Fibroblast of skin of back (primary cell): Measurements from ENCODE around the gene CDKN2B-AS1.
"Not testable (repeated sequence)": the region's sequence is repeated elsewhere in the genome, so short reads cannot be mapped to it uniquely, and the experiment has no call there.

Source experiments
- DNase-seq: peaks from one replicate; pipeline ENCODE4 v3.0.0-alpha.2; 2013

The CDKN2B-AS1 gene

DNA sequence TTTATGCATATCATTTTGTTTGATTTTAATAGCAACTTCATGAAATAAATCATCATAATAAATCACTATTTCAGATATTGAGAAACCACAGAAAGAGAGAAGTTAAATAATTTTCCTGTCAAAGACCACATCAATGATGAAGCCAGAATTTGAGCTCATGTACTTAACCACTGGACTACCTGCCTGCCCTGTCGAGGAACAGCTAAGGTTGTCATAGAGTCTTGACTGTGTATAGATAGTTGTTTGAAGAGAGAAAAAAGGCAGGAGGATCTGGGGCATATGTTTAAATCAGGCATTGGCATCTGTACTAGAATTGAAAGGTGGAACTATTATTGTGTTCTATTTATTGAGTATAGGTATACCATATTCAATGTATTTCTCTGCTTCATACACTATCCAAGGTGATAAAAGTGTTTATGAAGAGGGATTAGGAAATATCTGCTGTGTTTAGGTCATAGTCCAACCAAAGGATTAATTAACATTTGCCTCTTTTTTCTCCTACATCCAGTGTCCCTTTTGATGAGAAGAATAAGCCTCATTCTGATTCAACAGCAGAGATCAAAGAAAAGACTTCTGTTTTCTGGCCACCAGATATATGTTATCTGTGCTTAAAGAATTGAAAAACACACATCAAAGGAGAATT lies 51.8 kb downstream of the CDKN2B-AS1 start:
- DNase-seq, result no peak

- DNase-seq, result no peak
Observed at GRCh38 chr9:22047596-22047995, 53.0 kb downstream of the CDKN2B-AS1 start.

- DNase-seq, result no peak
Observed at GRCh38 chr9:22049411-22049810, 54.8 kb downstream of the CDKN2B-AS1 start.

DNA sequence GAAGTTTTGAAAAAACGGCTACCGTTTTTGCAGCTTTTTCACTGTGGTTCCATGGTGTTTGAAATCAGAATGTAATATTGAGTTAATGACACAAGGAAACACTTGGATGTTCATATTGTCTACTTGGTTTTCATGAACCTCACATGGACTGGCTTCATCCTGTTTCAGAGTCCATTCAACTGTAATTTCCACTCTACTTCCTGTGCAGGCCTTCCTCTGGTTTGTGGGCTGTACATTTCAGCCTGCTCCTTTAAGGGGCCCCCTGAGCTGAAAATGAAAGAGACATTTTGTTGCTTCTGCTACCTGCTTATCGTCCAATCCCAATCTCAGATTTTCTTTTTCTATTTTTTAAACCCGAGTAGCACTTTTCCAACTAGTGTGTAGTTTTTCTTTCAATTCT lies 56.3 kb downstream of the CDKN2B-AS1 start:
- DNase-seq, result no peak

GRCh38 chr9:22052376-22052945 lies 57.9 kb downstream of the CDKN2B-AS1 start:
- DNase-seq, result peak; percentile 97

- peak; percentile 37 for DNase-seq
Observed at GRCh38 chr9:22053178-22053577, 58.6 kb downstream of the CDKN2B-AS1 start.

DNA sequence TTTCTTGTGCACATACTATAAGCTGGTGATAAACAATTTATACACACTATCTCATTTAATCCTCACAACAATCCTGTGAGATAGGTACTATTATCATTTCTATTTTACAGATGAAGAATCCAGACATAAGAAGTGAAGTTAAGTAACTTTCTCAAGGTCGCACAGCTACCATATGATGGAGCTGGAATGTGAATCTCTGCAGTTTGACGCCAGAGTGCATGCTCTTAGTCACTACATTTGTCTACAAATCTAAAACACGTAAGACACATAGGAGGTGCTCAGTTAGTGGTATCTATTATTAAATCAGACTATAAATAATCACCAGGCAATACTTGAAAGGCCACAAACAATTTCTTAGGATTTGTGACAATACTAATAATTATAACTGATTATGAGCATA lies 59.5 kb downstream of the CDKN2B-AS1 start:
- no peak for DNase-seq

GRCh38 chr9:22054529-22054928 lies 59.9 kb downstream of the CDKN2B-AS1 start:
- DNase-seq, result no peak

- peak; percentile 85 for DNase-seq
Observed at GRCh38 chr9:22055090-22055489, 60.5 kb downstream of the CDKN2B-AS1 start.

DNA sequence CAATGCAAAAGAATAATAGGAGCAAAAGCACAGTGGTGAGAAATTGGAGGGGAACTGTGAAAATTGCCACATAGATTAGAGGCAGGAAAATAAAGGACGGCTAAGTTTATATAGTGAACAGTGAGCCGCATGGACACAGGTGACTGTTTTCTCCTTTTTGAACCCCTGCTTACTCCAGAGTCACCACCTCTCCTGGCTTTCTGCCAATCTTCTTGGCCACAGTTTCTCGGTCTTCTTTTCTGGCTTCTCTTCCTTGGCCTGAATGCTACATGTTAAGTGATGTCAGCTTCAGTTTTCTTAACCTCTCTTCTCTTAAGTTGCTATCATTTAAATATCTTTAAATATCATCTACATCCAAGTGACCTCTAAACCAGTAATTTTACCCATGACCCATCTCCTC lies 61.8 kb downstream of the CDKN2B-AS1 start:
- DNase-seq, result no peak

DNA sequence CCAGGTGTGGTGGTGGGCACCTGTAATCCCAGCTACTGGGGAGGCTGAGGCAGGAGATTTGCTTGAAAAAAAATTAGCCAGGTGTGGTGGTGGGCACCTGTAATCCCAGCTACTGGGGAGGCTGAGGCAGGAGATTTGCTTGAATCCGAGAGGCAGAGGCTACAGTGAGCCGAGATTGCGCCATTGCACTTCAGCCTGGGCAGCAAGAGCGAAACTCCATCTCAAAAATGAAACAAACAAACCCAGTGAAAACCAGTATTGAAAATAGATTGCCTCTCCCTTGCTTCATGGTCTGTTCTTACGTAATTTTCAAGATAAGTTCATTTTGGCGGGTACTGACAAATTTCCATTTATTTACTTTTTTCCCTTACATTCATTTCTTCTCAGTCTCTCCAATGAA lies 63.4 kb downstream of the CDKN2B-AS1 start:
- not testable (repeated sequence) for DNase-seq

- peak; percentile 53 for DNase-seq
Observed at GRCh38 chr9:22060831-22061383, 66.3 kb downstream of the CDKN2B-AS1 start.

DNA sequence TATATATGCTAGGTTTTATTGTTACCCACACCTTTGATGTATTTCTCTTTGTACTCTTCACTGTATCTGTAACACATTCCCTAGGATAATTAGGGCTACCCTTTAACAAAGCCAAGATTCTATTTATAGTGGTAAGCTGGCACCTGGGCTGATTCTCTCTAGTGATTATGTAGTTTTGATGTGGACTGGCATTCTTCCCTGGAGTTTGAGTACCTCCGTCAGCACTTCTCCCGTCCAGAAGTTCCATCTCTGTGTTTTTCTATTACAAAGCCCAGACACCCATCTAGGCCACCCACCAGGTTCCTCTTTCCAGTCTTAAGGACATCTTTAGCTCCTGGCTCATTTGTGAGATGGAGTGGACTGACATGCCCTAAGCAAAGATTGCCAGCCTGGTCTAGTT lies 70.4 kb downstream of the CDKN2B-AS1 start:
- DNase-seq, result no peak

- DNase-seq, result no peak
Observed at GRCh38 chr9:22065431-22066200, 71.0 kb downstream of the CDKN2B-AS1 start.

DNA sequence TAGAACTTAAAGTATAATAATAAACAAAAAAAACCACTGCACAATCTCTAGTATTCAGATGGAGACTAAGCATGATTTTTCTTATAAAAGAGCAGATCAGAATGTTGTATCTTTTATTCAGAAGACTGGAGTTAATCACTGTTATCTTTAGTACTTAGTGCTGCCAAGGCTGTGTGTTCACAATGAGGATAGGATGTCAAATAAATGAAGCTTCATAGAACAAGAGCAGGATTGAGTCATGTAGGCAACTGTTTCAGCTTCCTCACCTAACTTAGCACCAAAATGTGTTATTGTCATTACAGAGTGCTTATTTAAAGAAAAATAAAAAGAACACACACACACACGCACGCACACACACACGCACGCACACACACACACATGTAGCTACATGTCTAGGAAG lies 72.6 kb downstream of the CDKN2B-AS1 start:
- no peak for DNase-seq

DNA sequence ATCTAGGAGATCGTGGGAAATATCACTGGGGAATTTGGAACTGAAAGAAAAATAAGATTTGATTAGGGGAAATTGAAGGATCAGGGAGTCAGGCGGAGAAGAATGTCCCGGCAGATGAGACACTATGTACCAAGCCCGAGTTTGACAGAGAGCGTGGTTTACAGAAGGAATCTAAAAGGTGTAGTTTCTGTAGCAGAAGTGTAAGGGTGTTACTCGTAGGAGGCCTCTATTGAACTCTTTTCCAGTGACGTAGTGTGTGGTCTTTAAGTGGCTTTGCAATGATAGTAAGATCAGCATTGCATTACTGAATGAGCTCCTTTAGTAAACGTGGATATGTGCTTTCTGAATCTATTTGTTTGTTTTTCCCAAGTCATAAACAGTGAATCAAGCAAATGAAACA lies 73.8 kb downstream of the CDKN2B-AS1 start:
- no peak for DNase-seq

- no peak for DNase-seq
Observed at GRCh38 chr9:22073349-22073748, 78.8 kb downstream of the CDKN2B-AS1 start.

GRCh38 chr9:22078081-22078480 lies 83.5 kb downstream of the CDKN2B-AS1 start:
- no peak for DNase-seq

GRCh38 chr9:22079873-22080341 lies 85.3 kb downstream of the CDKN2B-AS1 start:
- DNase-seq, result peak; percentile 42

GRCh38 chr9:22084336-22085035 lies 89.9 kb downstream of the CDKN2B-AS1 start:
- peak; percentile 99 for DNase-seq

DNA sequence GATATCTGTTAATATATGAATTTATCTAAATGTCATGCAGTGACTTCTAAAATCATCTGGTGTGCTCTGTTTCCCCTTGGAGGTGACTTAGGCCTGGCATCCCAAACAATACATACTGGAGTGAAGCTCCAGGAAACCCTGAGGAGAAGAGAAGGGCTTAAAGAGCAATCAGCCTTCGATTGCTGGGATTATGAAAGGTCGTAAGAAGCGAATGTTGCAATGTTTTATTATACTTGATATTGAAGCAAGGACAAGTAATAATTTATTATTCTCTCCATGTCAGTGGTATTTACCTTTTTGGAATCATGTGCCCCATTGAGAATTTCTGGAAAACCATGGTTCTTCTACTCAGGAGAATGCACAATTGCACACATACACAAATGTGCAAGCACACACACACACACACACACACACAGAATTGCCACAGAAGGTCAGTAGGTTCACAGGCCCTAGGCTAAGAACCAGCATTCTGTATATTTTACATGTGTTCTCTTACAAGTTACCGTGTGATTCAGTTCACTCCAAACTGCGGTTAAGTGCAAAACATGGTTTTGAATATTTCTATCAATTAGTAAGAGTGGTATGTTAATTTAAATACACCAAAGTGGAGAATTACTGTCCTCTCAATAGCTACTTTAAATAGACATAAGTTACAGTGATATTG lies 93.6 kb downstream of the CDKN2B-AS1 start:
- no peak for DNase-seq

DNA sequence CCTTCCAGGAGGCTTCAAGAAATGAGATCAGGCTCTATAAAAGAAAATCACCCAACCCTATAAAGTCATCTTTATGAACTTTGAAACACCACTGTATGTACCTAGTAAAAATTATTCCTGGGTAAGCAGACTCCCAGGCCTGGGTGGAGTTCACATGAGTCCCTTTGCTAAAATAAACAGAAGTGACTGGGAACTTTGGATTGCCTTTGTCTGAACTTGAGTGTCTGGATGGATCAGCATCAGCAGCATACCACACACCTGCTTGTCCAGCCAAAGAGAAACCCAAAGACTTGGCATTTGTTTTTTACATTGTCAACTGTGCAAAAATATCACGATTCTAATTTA lies 94.1 kb downstream of the CDKN2B-AS1 start:
- DNase-seq, result peak; percentile 68
